Panc1 (cell line): ENCODE measurements around the gene PRPH. TPM values are rescaled to one million over a fixed set of nuclear protein-coding genes. Genes with fewer than 3 reads are reported as not detected.

Source experiments
- ATAC-seq: fragments of 200-7000 bp; cut with Tn5 transposase; 2 replicates; pipeline ENCODE4 v1.9.1; 2020; ENCODE audit warnings: mild to moderate bottlenecking, moderate library complexity
- BruUV-seq: library from RNA; stranded (reverse); fragments of 400-500 nt; replicated peaks from 2 replicates; lab custom pipeline; 2021; lab: Mats Ljungman, UMichigan
- CTCF ChIA-PET: fragments of 300-600 bp; sonication (Branson Sonifier 250); formaldehyde crosslinking; loops from one replicate; lab custom pipeline; 2022; ENCODE audit warnings: antibody characterized with exemption; lab: Charles Lee
- POLR2A ChIA-PET: fragments of 300-600 bp; sonication (Branson Sonifier 250); formaldehyde crosslinking; loops from one replicate; lab custom pipeline; 2022; ENCODE audit warnings: antibody characterized with exemption; lab: Charles Lee
- DNase-seq: peaks from one replicate; pipeline ENCODE4 v3.0.0-alpha.2; 2010; ENCODE audit warnings: low read depth, low spot score
- H3K27ac ChIP-seq: 2 replicates; pipeline ENCODE4 v1.5.1; 2011; ENCODE audit warnings: mild to moderate bottlenecking, low read length, inconsistent platforms
- H3K27me3 ChIP-seq: fragments of 200-500 bp; sonication (Bioruptor generic); 2 replicates; pipeline ENCODE4 v1.6.0; 2014; ENCODE audit warnings: low read length, inconsistent platforms; ENCODE audit not compliant: control insufficient read depth, insufficient read depth
- H3K36me3 ChIP-seq: fragments of 200-500 bp; sonication (Bioruptor generic); 2 replicates; pipeline ENCODE4 v1.5.1; 2014; ENCODE audit warnings: inconsistent platforms, mild to moderate bottlenecking, low read length, moderate library complexity; ENCODE audit not compliant: control insufficient read depth, insufficient read depth
- H3K4me1 ChIP-seq: 2 replicates; pipeline ENCODE4 v1.5.1; 2011; ENCODE audit warnings: inconsistent platforms, mild to moderate bottlenecking, low read length, moderate library complexity; ENCODE audit not compliant: control insufficient read depth, insufficient read depth
- H3K4me3 ChIP-seq, 2 experiments: 2 replicates each; pipeline ENCODE4 v1.5.1; 2011 to 2012; ENCODE audit warnings: low read depth in 2 of 2, low read length in 2 of 2, mild to moderate bottlenecking in 2 of 2, inconsistent platforms in 1 of 2, moderate library complexity in 1 of 2
- H3K9me3 ChIP-seq: fragments of 200-500 bp; sonication (Bioruptor generic); 2 replicates; pipeline ENCODE4 v1.5.1; 2014; ENCODE audit warnings: low read depth, mild to moderate bottlenecking, inconsistent platforms, low read length, moderate library complexity; ENCODE audit not compliant: control insufficient read depth, insufficient read depth
- CTCF ChIP-seq: fragments of 450-650 bp; IDR thresholded peaks from 2 replicates; pipeline ENCODE4 v1.5.1; 2017; ENCODE audit warnings: mild to moderate bottlenecking
- POLR2AphosphoS5 ChIP-seq: IDR thresholded peaks from 2 replicates; pipeline ENCODE4 v1.6.1; 2012; ENCODE audit warnings: mild to moderate bottlenecking, low read depth, low read length, moderate library complexity
- REST ChIP-seq, 2 experiments: IDR thresholded peaks; 2 replicates each; pipeline ENCODE4 v1.6.1; 2011 to 2012; ENCODE audit warnings: low read depth in 2 of 2, control low read depth in 1 of 2, low read length in 1 of 2, mild to moderate bottlenecking in 1 of 2, moderate library complexity in 1 of 2; ENCODE audit not compliant: insufficient read depth in 1 of 2
- SIN3A ChIP-seq: IDR thresholded peaks from 2 replicates; pipeline ENCODE4 v1.6.1; 2012; ENCODE audit warnings: low read depth, mild to moderate bottlenecking, low read length, moderate library complexity, borderline replicate concordance; ENCODE audit not compliant: insufficient read depth
- TCF7L2 ChIP-seq: IDR thresholded peaks from 2 replicates; pipeline ENCODE4 v1.6.1; 2011; ENCODE audit warnings: mild to moderate bottlenecking, low read depth, low read length, inconsistent platforms
- in situ Hi-C: cut with HindIII; loops from 2 replicates; pipeline ENCODE4 v1.10.0; 2016; ENCODE audit warnings: low sequenced_read_pairs, low pct_unique_long_range_greater_than_20kb
- intact Hi-C: fragments of 100-400 bp; cut with micrococcal nuclease; formaldehyde crosslinking; loops from one replicate; pipeline ENCODE4 v1.10.0; 2022; ENCODE audit not compliant: unreplicated experiment
- total RNA-seq: library from RNA; stranded (reverse); gene quantifications from one replicate; pipeline ENCODE4 v1.2.1, GENCODE V29; 2021; ENCODE audit not compliant: unreplicated experiment

PRPH gene
- total RNA-seq, 1 experiment from 2014 or later = 0.39 TPM

GRCh38 chr12:49344486-49345050 is 49.6 kb downstream of the PRPH start:
- intact Hi-C loops = no loop called here
- BruUV-seq = no TSS peak
- ATAC-seq = no peak

GRCh38 chr12:49345051-49345824 is 50.3 kb downstream of the PRPH start:
- ChIA-PET POLR2A (no interaction called here), CTCF (no interaction called here)
- H3K4me1 ChIP-seq = peaks cover 22% of the 10 kb centered on the region
- H3K27me3 ChIP-seq = no peaks in the 10 kb centered on the region; the same call in 1 of the 2 replicates
- H3K27ac ChIP-seq = no peak overlapping the region
- intact Hi-C loops = no loop called here
- peak; percentile 40 for ATAC-seq
- no peaks in the 10 kb centered on the region for H3K9me3 ChIP-seq
- H3K36me3 ChIP-seq = no peaks in the 10 kb centered on the region
- DNase-seq = no peak
- in situ Hi-C loops = no loop called here
- no TSS peak for BruUV-seq
- peak overlapping the region; percentile 31 to 63 for H3K4me3 ChIP-seq
- TF ChIP-seq CTCF = no peak
- TF ChIP-seq POLR2AphosphoS5 = no peak
- TF ChIP-seq REST (IDR thresholded peaks at IDR 0.05; ENCODE audit: insufficient read depth in 1 of 2, low read depth in 2 of 2, low read length in 1 of 2) = no peak
- TF ChIP-seq SIN3A = no peak

More at GRCh38 chr12:49344486-49345050, 49.6 kb downstream of the PRPH start:
- H3K4me1 ChIP-seq = peaks cover 22% of the 10 kb centered on the region
- H3K36me3 ChIP-seq = no peaks in the 10 kb centered on the region
- CTCF ChIA-PET = no interaction called here
- TF ChIP-seq POLR2AphosphoS5 (no peak), REST (IDR thresholded peaks at IDR 0.05; ENCODE audit: insufficient read depth in 1 of 2, low read depth in 2 of 2, low read length in 1 of 2) (no peak), TCF7L2 (no peak), CTCF (no peak), SIN3A (no peak)
- H3K9me3 ChIP-seq = no peaks in the 10 kb centered on the region
- no peak overlapping the region for H3K4me3 ChIP-seq
- in situ Hi-C loops = no loop called here
- no peak overlapping the region for H3K27ac ChIP-seq
- no peaks in the 10 kb centered on the region; the same call in 1 of the 2 replicates for H3K27me3 ChIP-seq
- no peak for DNase-seq
- POLR2A ChIA-PET = no interaction called here
